GM23338 (cell line): Measurements from ENCODE around the gene HOXD8.

Experiments used
- EZH2 ChIP-seq: fragments of 200-600 bp; sonication (generic); IDR thresholded peaks from one replicate; pipeline ENCODE4 v1.8.0; 2017; ENCODE audit warnings: antibody characterized with exemption, mild to moderate bottlenecking, low read depth; ENCODE audit not compliant: unreplicated experiment
- TF ChIP-seq, protein P1 (sequence below), 2 experiments: fragments of 200-600 bp in 1 of 2; sonication (generic) in 1 of 2; conservative IDR thresholded peaks; 2 replicates each; pipeline versions ENCODE4 v1.5.1 to v1.6.1; 2016 to 2017; ENCODE audit warnings: antibody characterized with exemption in 2 of 2, low read depth in 2 of 2, mild to moderate bottlenecking in 2 of 2, moderate library complexity in 1 of 2

DNA sequence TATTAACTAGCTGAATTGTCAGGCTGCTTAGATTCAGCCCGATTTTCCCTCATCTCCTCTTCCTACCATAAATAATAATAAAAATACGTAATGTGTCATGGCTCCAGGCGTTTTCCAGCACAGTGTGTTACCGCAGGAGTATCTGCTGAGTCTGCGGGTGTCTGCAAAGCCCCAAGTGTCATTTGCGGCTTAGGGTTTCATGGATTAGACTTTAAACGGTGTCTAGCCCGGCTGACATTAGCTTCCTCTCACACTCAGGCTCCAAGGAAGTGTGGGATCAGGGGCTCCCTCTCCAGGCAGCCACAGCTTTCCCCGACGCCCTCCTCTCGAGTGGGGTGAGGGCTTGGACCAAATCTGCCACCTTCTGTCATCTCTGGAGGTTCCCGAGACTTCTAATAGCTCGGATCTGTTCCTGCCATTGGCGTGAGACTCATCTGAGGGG lies 44.9 kb downstream of the HOXD8 start:
- TF ChIP-seq, protein P1, sequence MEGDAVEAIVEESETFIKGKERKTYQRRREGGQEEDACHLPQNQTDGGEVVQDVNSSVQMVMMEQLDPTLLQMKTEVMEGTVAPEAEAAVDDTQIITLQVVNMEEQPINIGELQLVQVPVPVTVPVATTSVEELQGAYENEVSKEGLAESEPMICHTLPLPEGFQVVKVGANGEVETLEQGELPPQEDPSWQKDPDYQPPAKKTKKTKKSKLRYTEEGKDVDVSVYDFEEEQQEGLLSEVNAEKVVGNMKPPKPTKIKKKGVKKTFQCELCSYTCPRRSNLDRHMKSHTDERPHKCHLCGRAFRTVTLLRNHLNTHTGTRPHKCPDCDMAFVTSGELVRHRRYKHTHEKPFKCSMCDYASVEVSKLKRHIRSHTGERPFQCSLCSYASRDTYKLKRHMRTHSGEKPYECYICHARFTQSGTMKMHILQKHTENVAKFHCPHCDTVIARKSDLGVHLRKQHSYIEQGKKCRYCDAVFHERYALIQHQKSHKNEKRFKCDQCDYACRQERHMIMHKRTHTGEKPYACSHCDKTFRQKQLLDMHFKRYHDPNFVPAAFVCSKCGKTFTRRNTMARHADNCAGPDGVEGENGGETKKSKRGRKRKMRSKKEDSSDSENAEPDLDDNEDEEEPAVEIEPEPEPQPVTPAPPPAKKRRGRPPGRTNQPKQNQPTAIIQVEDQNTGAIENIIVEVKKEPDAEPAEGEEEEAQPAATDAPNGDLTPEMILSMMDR (conservative IDR thresholded peaks at IDR 0.05; ENCODE audit: low read depth in 2 of 2): no peak
- TF ChIP-seq EZH2: peak; percentile 72
